Esophagus muscularis mucosa (tissue), 4 donors: ENCODE data around the gene MAP6.

ENCODE experiments used
- EP300 ChIP-seq: sonication (generic); formaldehyde crosslinking; IDR thresholded peaks from one replicate; pipeline ENCODE4 v1.6.1; 2017; ENCODE audit warnings: antibody characterized with exemption
- POLR2A ChIP-seq: fragments of 450-650 bp; IDR thresholded peaks from one replicate; pipeline ENCODE4 v1.6.1; 2017; ENCODE audit warnings: antibody characterized with exemption, moderate library complexity, mild to moderate bottlenecking, low read depth
- POLR2AphosphoS5 ChIP-seq, 2 donors: sonication (generic); formaldehyde crosslinking; IDR thresholded peaks; one replicate each; pipeline ENCODE4 v1.6.1; 2017; ENCODE audit warnings: antibody characterized with exemption in 2 of 2
- TF ChIP-seq, protein P1 (sequence below), 3 experiments: fragments of 200-600 bp in 2 of 3; fragments of 450-650 bp in 1 of 3; sonication (generic) in 2 of 3; IDR thresholded peaks; one replicate each; pipeline ENCODE4 v1.5.1; 2017 to 2019; ENCODE audit warnings: antibody characterized with exemption in 3 of 3, mild to moderate bottlenecking in 2 of 3, moderate library complexity in 1 of 3

DNA sequence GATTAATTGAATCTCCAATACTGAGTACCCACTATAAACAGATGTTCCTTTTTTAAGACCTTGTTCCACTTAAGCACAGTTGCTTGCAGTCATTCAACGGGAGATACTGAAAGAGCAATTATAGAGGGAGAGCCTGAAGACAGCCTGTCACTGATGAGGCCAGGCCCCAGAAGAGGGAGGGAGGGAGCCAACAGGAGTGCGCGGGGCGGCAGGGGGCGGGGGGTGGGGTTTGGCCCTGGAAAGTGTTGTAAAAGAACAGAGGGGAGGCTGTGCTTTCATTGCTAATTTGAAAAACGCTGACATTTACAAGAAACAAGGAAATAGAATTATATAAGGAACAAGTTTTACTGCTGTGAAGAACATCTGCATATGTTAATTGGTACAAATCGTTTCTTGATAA lies 53.1 kb downstream of the MAP6 start:
- TF ChIP-seq, protein P1, sequence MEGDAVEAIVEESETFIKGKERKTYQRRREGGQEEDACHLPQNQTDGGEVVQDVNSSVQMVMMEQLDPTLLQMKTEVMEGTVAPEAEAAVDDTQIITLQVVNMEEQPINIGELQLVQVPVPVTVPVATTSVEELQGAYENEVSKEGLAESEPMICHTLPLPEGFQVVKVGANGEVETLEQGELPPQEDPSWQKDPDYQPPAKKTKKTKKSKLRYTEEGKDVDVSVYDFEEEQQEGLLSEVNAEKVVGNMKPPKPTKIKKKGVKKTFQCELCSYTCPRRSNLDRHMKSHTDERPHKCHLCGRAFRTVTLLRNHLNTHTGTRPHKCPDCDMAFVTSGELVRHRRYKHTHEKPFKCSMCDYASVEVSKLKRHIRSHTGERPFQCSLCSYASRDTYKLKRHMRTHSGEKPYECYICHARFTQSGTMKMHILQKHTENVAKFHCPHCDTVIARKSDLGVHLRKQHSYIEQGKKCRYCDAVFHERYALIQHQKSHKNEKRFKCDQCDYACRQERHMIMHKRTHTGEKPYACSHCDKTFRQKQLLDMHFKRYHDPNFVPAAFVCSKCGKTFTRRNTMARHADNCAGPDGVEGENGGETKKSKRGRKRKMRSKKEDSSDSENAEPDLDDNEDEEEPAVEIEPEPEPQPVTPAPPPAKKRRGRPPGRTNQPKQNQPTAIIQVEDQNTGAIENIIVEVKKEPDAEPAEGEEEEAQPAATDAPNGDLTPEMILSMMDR (IDR thresholded peaks at IDR 0.05): no peak
- TF ChIP-seq POLR2AphosphoS5 (IDR thresholded peaks at IDR 0.05): no peak
- TF ChIP-seq EP300: no peak
- TF ChIP-seq POLR2A: no peak
